GM18870 (cell line): ENCODE measurements around the gene PXN.
A peak's percentile ranks its signal among the peaks of the same experiment; 100 is the strongest.
"Not testable (repeated sequence)": the region's sequence is repeated elsewhere in the genome, so short reads cannot be mapped to it uniquely, and the experiment has no call there.

Source experiments
- ATAC-seq: cut with Tn5 transposase; IDR thresholded peaks from one replicate; pipeline ENCODE4 v1.9.1; 2021; ENCODE audit warnings: moderate library complexity; ENCODE audit not compliant: unreplicated experiment

PXN gene

GRCh38 chr12:120242275-120242799 lies 23.2 kb downstream of the PXN start:
- no peak for ATAC-seq

DNA sequence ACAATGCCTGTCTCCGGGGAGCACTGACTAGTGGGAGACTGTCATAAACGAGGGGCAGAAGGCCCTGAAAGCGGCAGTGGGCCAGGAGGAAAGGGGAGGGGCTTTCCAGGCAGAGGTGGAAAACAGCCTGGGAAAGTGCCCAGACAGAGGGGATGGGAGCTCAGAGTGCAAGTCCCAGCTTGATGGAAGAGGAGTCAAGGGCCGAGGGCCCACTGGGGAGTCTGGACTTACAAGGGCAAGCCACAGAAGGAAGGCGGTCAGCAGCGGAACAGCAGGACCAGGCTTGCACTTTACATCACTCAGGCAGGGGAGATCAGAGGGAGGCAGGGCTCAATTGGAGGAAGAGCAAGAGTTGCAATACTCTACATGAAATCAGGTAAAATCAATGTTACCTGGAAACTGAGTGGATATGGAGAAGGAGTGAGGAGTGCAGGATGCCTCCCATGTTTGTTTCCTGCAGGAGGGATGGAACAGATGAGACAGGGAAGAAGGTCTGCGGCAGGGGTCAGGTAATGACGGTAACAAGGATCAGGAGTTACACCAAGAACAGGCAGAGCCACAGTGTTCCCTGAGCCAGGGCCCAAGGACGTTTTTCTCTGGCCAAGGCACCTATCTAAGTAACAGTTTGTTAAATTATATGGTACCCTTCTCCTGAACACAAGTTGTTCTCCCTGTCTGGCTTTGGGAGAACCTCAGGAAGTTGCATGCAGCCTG lies 23.8 kb downstream of the PXN start:
- no peak for ATAC-seq

DNA sequence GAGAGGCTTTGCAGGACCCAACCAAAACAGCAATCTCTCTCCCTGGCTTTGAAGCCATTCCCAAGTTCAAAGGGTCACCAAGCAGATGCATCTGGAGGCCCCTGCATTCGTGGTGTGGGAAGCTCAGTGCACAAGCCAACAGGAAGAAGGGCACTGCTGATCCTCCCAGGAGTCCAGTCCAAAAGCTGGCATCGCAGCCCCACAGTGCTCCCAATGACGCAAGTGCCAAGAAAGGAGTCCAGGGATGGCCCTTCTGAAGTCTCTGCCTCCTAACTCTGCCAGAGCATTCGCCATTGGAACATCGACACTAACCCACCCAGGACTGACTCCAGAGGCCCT lies 25.1 kb downstream of the PXN start:
- ATAC-seq = no peak

DNA sequence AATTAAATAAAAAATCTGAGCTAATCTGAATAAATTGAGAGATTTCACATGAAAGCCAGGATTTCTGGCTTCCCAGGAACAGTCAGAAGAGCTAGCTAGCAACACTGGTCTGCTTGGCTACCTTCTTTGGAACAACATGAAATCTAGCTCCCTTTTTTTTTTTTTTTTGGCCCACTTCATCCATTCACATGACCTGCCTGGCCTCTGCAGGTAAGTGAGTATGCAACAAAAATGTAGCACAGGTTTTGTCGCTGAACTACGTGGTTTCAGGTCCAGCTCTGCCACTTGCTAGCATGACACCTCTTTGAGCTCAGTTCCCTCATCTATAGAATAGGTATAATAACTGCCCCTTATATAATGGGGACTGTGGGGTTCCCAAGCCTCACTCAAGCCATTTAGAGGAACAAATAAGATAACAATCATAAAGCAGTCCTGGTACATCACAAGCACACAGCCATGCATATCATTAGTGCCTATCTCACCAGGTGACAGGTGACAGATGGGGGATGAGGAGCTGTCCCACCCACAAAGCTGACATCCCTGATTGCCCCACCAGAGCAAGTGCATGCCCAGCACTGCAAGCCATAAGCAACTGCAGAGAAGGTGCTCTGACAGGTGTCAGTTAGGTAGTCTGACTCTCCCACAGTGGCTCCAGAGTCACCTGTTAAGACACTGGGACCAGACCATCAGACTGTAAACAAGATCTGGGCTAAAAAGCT lies 25.6 kb downstream of the PXN start:
- ATAC-seq = no peak

- no peak for ATAC-seq
Observed at GRCh38 chr12:120238839-120239445, 26.6 kb downstream of the PXN start.

GRCh38 chr12:120238217-120238616 lies 27.3 kb downstream of the PXN start:
- no peak for ATAC-seq

DNA sequence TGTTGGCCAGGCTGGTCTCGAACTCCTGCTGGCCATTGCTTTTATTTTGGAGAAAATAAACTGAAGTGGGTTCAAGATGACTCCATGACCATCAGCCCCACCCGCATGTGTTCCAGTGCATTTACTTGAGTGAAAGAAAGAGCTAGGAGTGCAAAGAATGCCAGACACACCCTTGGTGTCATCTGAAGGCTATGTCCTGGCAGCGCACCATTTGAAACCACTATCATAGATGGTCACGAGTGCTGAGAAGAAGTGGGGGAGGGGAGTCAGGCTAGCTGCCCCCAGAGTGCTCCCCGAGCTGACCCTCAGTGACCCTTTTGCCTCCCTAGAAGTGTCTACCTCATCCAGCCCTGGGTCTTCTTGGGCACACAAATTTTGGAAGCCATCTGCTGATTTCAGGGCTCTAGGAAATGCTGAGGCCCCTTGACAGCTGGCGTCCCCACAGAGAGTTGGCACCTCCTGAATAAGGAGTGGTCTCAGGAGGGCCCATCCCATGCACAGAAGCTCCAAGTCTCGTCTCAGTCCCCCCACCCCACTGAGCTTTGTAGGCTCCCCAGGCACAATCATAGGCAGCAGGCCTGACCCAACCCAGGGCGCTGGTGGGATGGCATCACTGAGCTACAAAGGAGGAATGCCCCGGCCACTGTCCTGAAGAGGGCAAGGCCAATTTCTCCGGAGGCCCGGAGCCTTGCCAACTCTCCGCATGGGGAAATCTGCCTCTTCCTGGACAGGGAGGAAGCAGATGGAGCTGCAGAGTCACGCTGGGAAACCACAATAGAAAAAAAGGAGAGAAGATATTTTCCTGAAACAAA lies 28.0 kb downstream of the PXN start:
- no peak for ATAC-seq

DNA sequence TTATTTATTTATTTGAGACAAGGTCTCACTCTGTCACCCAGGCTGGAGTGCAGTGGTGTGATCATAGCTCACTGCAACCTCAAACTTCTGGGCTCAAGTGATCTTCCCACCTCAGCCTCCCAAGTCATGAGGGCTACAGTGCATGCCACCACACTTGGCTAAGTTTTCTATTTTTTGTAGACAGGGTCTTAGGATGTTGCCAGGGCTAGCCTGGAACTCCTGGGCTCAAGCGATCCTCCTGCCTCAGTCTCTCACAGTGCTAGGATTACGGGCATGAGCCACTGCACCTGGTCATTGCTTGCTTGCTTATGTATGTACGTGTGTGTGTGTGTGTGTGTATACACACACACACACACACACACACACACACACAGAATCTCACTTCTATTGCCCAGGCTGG lies 28.7 kb downstream of the PXN start:
- ATAC-seq = not testable (repeated sequence)

DNA sequence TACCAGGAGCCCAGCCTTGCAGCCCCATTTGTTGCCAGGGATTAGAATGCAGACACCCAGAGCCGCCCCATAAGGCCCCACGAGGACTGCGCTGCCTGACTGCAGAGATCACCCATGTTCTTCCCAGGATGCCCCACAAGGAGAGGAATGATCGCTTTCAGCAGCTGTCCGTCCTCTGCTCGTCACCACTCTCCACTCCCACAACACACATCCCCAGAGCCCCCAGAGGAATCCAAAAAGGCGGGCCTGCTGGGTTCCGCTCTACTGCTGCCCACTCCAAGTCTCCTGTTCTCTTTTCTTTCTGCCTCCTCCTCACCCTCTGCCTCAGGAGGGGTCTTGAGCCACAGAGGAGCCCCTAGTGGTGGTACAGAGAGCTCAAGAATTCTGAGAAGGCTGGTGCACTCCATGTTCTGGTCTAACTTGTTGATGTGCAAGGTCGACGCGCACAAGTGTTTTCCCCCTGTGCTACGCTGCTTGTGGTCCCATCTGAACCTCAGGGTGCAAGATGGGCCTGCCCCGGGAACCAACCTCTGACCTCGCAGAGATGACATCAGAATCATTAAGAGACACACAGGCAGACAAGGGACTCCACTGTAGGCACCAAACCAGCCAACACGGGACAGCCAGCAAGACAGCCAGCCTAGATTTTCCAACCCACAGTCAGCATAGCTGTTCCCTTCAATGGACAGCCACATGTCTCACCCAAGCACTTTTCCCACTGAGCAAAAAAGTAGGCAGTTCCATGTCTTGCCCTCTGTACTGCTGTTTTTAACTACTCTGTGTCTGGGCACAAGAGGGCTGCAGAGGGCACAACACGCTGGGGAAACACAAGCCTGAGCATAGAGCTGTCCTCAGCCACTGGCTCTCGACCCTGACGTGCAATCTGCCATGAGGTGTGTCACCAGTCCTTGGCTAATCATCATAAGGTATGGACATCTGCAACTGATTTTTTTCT lies 29.9 kb downstream of the PXN start:
- no peak for ATAC-seq

DNA sequence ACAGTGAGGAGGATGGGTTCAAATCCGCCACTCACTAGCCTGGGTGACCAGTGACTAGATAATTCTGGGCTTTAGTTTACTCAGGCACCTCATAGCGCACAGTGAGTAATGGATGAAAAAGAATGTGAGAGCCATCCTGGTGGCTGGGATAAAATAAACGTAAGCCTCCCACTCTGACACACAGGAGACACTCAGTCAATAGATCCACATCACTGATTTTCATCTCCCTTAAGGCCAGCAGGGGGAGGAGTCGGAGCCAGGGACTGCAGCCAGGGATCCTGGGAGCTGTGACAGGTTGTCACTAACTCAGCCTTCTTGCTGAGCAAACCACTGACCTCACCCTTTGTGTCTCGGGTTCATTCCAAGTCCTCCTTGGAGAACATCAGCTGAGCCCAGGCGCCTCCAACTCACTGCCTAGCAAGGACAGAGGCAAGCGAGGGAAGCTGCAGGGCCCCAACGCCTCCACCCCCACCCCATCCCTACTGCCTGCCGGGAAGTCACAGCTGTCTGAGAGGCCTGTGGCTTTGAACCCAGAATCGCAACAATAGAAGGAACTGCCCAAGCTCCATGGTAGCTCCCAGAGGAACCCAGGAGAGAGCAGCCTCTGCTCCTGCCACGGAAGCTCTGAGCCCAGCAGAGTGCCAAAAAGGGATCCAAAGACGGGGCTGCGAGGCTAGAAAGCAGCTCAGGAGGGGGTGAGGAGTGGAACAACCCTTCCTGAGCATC lies 30.7 kb downstream of the PXN start:
- ATAC-seq = no peak

- no peak for ATAC-seq
Observed at GRCh38 chr12:120231316-120232011, 34.1 kb downstream of the PXN start.

DNA sequence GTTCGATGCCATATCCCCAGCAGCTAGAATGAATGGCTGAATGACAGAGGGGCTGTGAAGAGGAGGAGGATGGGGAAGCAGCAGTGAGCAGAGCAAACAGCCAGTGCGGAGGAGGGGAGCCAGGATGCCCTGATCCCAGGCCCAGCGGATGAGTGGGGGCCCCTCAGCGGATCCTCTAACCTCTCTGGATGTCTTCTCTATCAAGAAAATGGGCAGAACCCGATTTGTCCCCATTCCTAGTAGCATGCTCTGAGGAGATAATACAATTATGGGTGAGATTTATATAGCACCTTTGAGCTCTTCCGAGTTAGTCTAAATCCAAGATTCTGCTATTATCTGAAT lies 34.6 kb downstream of the PXN start:
- ATAC-seq = no peak

DNA sequence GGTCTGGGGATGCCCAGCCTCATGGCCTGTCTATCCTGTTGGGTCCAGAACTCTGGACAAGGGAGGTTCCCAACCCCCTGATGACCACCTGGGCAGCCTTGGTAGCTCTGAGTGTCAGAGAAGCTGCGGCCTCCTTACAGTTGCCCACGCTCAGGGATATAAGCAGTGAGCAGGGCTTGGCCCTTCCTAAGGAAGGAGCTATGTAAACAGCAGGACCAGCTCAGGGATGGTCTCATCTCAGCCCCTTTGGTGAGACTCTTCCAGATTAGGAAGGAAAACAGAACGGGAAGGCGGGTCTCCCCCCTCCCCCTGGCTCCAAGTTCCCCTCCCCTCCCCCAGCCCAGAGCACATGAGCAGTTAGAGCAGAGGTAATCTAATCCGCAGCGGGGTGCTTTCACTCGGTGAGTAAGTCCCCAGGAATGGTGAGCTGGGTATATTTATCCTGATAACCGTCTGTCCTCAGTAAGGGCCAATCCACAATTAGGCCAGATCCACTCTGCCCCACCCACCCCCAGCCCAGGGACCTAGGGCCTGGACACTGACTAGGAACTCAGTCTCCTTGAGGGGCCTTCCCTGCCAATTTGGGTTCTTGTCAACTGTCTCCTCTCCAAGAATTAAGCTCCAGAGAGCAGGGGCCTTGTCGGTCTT lies 35.1 kb downstream of the PXN start:
- no peak for ATAC-seq

- no peak for ATAC-seq
Observed at GRCh38 chr12:120229487-120230325, 35.8 kb downstream of the PXN start.

- ATAC-seq = no peak
Observed at GRCh38 chr12:120229071-120229486, 36.5 kb downstream of the PXN start.

DNA sequence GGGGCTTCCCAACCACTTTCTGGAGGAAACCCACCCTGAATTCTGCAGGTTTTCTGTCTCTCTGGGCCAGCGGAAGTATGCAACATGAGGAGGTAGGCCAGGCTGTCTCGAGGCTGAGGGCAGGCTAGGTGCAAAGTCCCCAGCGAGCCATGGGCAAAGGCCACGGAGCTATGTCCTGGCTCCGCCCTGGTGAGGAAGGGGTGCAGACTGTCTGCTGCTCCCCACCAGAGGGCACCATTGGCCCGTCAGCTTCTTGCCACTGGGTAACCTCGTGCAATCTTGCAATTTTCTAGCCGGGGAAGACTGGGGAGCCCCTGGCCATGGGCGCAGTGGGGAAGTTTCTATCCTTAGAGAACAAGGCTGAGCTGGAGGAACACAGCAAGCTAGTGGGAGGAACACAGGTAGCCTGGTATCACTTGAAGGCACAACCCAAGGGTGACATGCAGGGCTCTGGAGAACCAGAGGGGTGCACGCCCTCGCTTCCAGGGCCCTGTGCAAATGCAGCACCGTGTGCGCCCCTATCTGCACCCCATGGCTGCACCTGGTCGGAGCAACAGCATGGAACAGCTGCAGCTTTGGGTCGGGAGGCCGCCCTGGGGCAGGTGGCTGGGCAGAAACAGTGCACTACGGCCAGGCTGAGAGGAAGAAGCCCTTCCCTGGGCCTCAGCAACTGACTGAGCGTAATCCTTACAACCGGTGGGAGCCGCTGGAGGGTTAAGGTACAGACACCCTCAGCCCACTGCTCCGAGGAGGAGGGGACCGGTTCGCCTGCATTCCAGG lies 37.0 kb downstream of the PXN start:
- peak; percentile 54 for ATAC-seq

GRCh38 chr12:120228041-120228290 lies 37.6 kb downstream of the PXN start:
- ATAC-seq = no peak
